Testis (tissue), 2 donors: ENCODE data around the gene MYADM.

Source experiments
- CTCF ChIP-seq, 3 experiments: fragments of 450-650 bp in 2 of 3; fragments of 200-600 bp in 1 of 3; sonication (generic) in 1 of 3; IDR thresholded peaks; one replicate each; pipeline ENCODE4 v1.5.1; 2016 to 2019; ENCODE audit warnings: antibody characterized with exemption in 3 of 3, mild to moderate bottlenecking in 2 of 3, moderate library complexity in 1 of 3
- POLR2A ChIP-seq: fragments of 450-650 bp; IDR thresholded peaks from one replicate; pipeline ENCODE4 v1.6.1; 2017; ENCODE audit warnings: antibody characterized with exemption, mild to moderate bottlenecking, moderate library complexity

GRCh38 chr19:53875602-53876325 lies 8.1 kb downstream of the MYADM start:
- TF ChIP-seq CTCF (IDR thresholded peaks at IDR 0.05) (no peak), POLR2A (no peak)
